ENCODE measurements around the gene TNIP2. TPM values are rescaled to one million over a fixed set of nuclear protein-coding genes. Genes with fewer than 3 reads are reported as not detected.

Gene TNIP2
- total and polyA plus RNA-seq, 2 of the 13 experiments (the other 11 are each of a cell fraction or from before 2014, with no cell fraction given), result 25.6 to 38.0 TPM

- H3K9me3 ChIP-seq (ENCODE audit: low read length), result no peaks in the 10 kb centered on the region
- peak; percentile 87 for ATAC-seq
- DNase-seq (ENCODE audit: low spot score), result peak; percentile 86
- peak overlapping the region; percentile 80 for H3K27ac ChIP-seq (ENCODE audit: extremely low read length, insufficient read depth, low read length)
- TSS peak; percentile 95 for BruUV-seq (replicated peaks)
- FAIRE-seq, result peak; percentile 100
- H2AFZ ChIP-seq (ENCODE audit: low read length), result peak overlapping the region; percentile 50
- peak overlapping the region; percentile 98 for H3K4me2 ChIP-seq (ENCODE audit: low read depth, low read length)
- in situ Hi-C loops (cut with HindIII; ENCODE audit: extremely low pct_ligation_motif_present, low pct_unique_long_range_greater_than_20kb), result no loop called here
- peak overlapping the region; percentile 44 to 73 (median 63) for H3K4me3 ChIP-seq (replicated peaks in 1 of 3; ENCODE audit: insufficient read depth in 1 of 3, low read depth in 2 of 3, low read length in 3 of 3)
- H3K36me3 ChIP-seq (replicated peaks in 1 of 2; ENCODE audit: control insufficient read depth in 1 of 2, insufficient read depth in 2 of 2, low read length in 2 of 2), result no peaks in the 10 kb centered on the region
- no peaks in the 10 kb centered on the region for H4K20me1 ChIP-seq (ENCODE audit: insufficient read depth, low read length)
- peak overlapping the region; percentile 72 for H3K9ac ChIP-seq (ENCODE audit: insufficient read depth, low read depth, low read length)
- 2% methylated on average over 7 of the region's 14 CpGs for WGBS (ENCODE audit: low lambda C conversion rate)
- intact Hi-C loops (cut with micrococcal nuclease; ENCODE audit: unreplicated experiment), result loop anchor here (2.0 kb wide), 2 partner anchors 30 to 40 kb away; no protein-coding TSS in a partner anchor
- ChIA-PET CTCF (ENCODE audit: low intra/inter-chr PET ratio, low total read pairs) (no interaction called here), POLR2A (interaction anchor here (1.2 to 3.9 kb wide), 7 partner anchors 9 to 225 kb away, joined by 4 to 60 read pairs (median 6); partner anchors contain the start of gene SH3BP2)
- no peaks in the 10 kb centered on the region for H3K27me3 ChIP-seq (ENCODE audit: control insufficient read depth in 1 of 2, insufficient read depth in 2 of 2, low read length in 2 of 2)
- H3K79me2 ChIP-seq (ENCODE audit: insufficient read depth, low read length), result no peaks in the 10 kb centered on the region
- peaks cover 45% of the 10 kb centered on the region for H3K4me1 ChIP-seq (ENCODE audit: insufficient read depth, low read length)
- TF ChIP-seq KMT2A (CRISPR knock-in tag; IDR thresholded peaks at IDR 0.05), result no peak
- TF ChIP-seq NCOA5 (CRISPR knock-in tag; IDR thresholded peaks at IDR 0.05), result no peak
- no peak for TF ChIP-seq PCBP1 (IDR thresholded peaks at IDR 0.05; ENCODE audit: borderline replicate concordance, low read depth, low read length)
- no peak for TF ChIP-seq ZBTB7A (CRISPR knock-in tag; IDR thresholded peaks at IDR 0.05)
- TF ChIP-seq, protein P1, sequence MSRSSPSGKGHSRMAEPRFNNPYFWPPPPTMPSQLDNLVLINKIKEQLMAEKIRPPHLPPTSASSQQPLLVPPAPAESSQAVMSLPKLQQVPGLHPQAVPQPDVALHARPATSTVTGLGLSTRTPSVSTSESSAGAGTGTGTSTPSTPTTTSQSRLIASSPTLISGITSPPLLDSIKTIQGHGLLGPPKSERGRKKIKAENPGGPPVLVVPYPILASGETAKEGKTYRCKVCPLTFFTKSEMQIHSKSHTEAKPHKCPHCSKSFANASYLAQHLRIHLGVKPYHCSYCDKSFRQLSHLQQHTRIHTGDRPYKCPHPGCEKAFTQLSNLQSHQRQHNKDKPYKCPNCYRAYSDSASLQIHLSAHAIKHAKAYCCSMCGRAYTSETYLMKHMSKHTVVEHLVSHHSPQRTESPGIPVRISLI (CRISPR knock-in tag; IDR thresholded peaks at IDR 0.05; ENCODE audit: borderline replicate concordance), result peak; percentile 12; the same call in 1 of the 2 replicates
- no peak for TF ChIP-seq STAT6 (CRISPR knock-in tag; IDR thresholded peaks at IDR 0.05; ENCODE audit: borderline replicate concordance)
- no peak for TF ChIP-seq GTF3A (CRISPR knock-in tag; conservative IDR thresholded peaks at IDR 0.05)
- no peak for TF ChIP-seq SP4 (CRISPR knock-in tag; IDR thresholded peaks at IDR 0.05)
- no peak for TF ChIP-seq FOXK2 (IDR thresholded peaks at IDR 0.05)
- TF ChIP-seq THYN1 (CRISPR knock-in tag; IDR thresholded peaks at IDR 0.05; ENCODE audit: borderline replicate concordance, low read depth), result no peak
- TF ChIP-seq ASH2L (IDR thresholded peaks at IDR 0.05; ENCODE audit: insufficient read length, low read depth, low read length), result peak; percentile 41
- TF ChIP-seq ZSCAN31 (CRISPR knock-in tag; IDR thresholded peaks at IDR 0.05; ENCODE audit: low read depth), result no peak
- TF ChIP-seq, protein P2, sequence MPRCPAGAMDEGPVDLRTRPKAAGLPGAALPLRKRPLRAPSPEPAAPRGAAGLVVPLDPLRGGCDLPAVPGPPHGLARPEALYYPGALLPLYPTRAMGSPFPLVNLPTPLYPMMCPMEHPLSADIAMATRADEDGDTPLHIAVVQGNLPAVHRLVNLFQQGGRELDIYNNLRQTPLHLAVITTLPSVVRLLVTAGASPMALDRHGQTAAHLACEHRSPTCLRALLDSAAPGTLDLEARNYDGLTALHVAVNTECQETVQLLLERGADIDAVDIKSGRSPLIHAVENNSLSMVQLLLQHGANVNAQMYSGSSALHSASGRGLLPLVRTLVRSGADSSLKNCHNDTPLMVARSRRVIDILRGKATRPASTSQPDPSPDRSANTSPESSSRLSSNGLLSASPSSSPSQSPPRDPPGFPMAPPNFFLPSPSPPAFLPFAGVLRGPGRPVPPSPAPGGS (CRISPR knock-in tag; IDR thresholded peaks at IDR 0.05), result no peak
- TF ChIP-seq PREB (CRISPR knock-in tag; IDR thresholded peaks at IDR 0.05), result no peak
- TF ChIP-seq ZNF746 (CRISPR knock-in tag; IDR thresholded peaks at IDR 0.05), result no peak
- TF ChIP-seq ZNF839 (CRISPR knock-in tag; IDR thresholded peaks at IDR 0.05; ENCODE audit: borderline replicate concordance), result no peak
- no peak for TF ChIP-seq PITX1 (CRISPR knock-in tag; IDR thresholded peaks at IDR 0.05)
Measured at GRCh38 chr4:2761035-2761923, 5.1 kb upstream of the TNIP2 start.
